ENCODE data around the gene TLE3. TPM values are rescaled to one million over a fixed set of nuclear protein-coding genes. Genes with fewer than 3 reads are reported as not detected.

TLE3 gene
- total and polyA plus RNA-seq, 9 donors, result 17.5 to 70.8 (median 58.9) TPM

DNA sequence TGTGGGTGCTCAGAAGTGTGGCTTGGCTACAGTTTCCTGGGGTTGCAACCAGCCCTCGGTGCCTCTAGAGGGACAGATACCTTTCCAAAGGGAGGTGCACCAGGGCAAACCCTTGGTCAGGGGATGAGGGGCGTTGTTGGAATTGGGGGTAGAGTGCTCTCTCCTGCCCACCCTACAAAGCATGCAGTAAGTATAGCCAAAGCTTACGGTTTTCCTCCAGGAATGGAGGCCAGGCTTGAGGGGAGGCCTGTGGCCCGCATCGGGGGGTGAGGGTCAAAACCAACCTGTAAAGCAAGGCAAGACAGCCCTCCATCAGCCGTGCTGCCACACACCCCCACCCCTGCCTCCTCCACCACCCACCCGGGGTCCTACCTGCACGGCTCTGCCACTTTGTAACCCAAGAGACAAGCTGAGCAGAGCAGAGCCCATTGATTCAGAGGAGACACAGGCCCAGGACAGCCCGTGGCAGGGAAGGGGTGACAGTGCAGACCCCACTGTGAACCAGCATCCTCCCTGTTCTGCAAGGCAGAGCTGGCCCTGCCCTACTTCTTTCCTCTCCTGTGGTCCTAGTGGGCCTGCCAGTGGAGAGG, 41.5 kb downstream of the TLE3 start:
- no peak overlapping the region for H3K27ac ChIP-seq
- H3K27me3 ChIP-seq, result no peaks in the 10 kb centered on the region
- peak in 3 of 5 donors; percentile 11 to 23 (median 13) for DNase-seq
- H3K4me3 ChIP-seq, result no peak overlapping the region
- no peaks in the 10 kb centered on the region for H3K4me1 ChIP-seq (ENCODE audit: insufficient read depth)
- H3K9me3 ChIP-seq, result no peaks in the 10 kb centered on the region
- 88 to 94% (median 92%) methylated on average over 9 of the region's 9 CpGs for WGBS, 3 donors
- H3K36me3 ChIP-seq, result no peaks in the 10 kb centered on the region
- intact Hi-C loops (cut with DNase I), result no loop called here
- TF ChIP-seq, protein P1, sequence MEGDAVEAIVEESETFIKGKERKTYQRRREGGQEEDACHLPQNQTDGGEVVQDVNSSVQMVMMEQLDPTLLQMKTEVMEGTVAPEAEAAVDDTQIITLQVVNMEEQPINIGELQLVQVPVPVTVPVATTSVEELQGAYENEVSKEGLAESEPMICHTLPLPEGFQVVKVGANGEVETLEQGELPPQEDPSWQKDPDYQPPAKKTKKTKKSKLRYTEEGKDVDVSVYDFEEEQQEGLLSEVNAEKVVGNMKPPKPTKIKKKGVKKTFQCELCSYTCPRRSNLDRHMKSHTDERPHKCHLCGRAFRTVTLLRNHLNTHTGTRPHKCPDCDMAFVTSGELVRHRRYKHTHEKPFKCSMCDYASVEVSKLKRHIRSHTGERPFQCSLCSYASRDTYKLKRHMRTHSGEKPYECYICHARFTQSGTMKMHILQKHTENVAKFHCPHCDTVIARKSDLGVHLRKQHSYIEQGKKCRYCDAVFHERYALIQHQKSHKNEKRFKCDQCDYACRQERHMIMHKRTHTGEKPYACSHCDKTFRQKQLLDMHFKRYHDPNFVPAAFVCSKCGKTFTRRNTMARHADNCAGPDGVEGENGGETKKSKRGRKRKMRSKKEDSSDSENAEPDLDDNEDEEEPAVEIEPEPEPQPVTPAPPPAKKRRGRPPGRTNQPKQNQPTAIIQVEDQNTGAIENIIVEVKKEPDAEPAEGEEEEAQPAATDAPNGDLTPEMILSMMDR (IDR thresholded peaks at IDR 0.05), result no peak
- TF ChIP-seq POLR2A (IDR thresholded peaks at IDR 0.05), result no peak
- TF ChIP-seq EP300 (IDR thresholded peaks at IDR 0.05), result no peak

DNA sequence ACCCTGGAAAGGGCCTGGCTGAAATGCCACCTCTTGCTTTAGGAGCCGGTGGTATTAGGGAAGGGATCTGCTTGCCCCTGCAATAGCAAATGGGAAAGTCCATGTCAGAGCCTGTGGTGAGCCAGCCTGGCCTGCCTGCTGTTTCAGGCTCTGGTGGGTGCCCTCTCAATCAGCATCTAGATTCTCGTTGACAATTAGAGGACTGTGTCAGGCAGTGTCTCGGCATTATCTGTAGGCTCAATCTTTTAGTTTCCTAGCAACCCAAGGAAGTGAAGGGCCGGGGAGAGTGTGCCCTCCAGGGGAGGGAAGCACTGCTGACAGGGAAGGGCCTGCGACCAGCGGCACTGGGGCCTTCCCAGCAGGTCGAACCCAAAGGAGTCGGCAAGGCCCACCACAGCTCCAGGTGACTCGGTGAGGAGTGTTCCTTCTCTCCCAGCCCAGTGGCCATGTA, 42.1 kb downstream of the TLE3 start:
- DNase-seq, result peak in 1 of 5 donors; percentile 13
- 76 to 86% (median 80%) methylated on average over 9 of the region's 9 CpGs for WGBS, 3 donors
- Histone ChIP-seq H3K4me1 (ENCODE audit: insufficient read depth) (no peaks in the 10 kb centered on the region), H3K9me3 (no peaks in the 10 kb centered on the region), H3K27ac (no peak overlapping the region), H3K27me3 (no peaks in the 10 kb centered on the region), H3K4me3 (no peak overlapping the region), H3K36me3 (no peaks in the 10 kb centered on the region)
- TF ChIP-seq, protein P1 (IDR thresholded peaks at IDR 0.05), result no peak
- TF ChIP-seq POLR2A (IDR thresholded peaks at IDR 0.05), result no peak
- TF ChIP-seq EP300 (IDR thresholded peaks at IDR 0.05), result no peak
- intact Hi-C loops (cut with DNase I), result no loop called here

DNA sequence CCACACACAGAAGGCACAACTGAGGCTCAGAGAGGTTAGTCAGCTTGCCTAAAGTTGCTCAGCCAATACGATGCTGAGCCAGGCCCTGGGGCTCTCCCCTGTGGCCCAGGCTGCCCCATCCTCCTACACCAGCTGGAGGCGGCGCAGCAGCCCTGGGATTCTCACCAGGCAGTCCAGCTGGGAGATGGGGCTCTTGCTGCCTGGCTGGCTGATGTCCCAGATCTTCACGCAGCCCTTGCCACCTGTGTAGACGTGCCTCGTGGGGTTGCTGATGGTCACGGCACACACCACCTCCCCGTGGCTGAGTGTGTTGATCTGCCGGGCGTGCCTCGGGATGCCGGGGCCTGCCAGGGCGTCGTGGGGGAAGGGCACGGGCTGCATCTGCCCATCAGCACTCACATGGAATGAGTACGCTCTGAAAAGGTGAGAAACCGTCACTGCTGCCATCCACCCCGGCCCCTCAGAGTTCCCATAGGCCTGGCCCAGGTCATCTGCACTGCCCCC, 42.8 kb downstream of the TLE3 start:
- no peaks in the 10 kb centered on the region for H3K36me3 ChIP-seq
- TF ChIP-seq, protein P1 (IDR thresholded peaks at IDR 0.05), result no peak
- TF ChIP-seq POLR2A (IDR thresholded peaks at IDR 0.05) (no peak), EP300 (IDR thresholded peaks at IDR 0.05) (no peak)
- H3K4me1 ChIP-seq (ENCODE audit: insufficient read depth), result no peaks in the 10 kb centered on the region
- 76 to 81% (median 78%) methylated on average over 17 to 18 of the region's 18 CpGs for WGBS, 3 donors
- no peaks in the 10 kb centered on the region for H3K27me3 ChIP-seq
- H3K4me3 ChIP-seq, result no peak overlapping the region
- intact Hi-C loops (cut with DNase I), result no loop called here
- no peaks in the 10 kb centered on the region for H3K9me3 ChIP-seq
- H3K27ac ChIP-seq, result no peak overlapping the region
- peak in 4 of 5 donors; percentile 10 to 33 (median 14) for DNase-seq

DNA sequence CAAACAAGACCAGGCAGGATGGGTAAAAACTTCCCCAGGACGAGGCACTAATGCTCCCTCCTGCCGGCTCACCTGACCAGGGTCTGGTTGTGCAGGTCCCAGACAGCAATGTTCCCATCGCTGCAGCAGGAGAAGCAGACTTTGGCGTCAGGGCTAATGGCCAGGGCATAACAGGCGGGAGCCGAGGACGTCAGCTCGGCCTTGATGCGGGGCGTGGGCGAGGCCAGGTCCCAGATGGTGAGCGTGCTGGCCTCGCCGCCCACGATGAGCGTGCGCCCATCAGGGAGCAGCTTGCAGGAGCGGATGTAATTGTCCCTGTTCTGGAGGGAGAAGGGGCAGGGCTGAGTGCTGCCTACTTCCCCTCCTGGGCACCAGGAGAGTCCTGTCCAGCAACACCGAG, 43.4 kb downstream of the TLE3 start:
- H3K9me3 ChIP-seq, result no peaks in the 10 kb centered on the region
- peak in 4 of 5 donors; percentile 7 to 31 (median 15) for DNase-seq
- H3K36me3 ChIP-seq, result no peaks in the 10 kb centered on the region
- no peaks in the 10 kb centered on the region for H3K27me3 ChIP-seq
- H3K27ac ChIP-seq, result no peak overlapping the region
- H3K4me3 ChIP-seq, result no peak overlapping the region
- H3K4me1 ChIP-seq (ENCODE audit: insufficient read depth), result no peaks in the 10 kb centered on the region
- intact Hi-C loops (cut with DNase I), result no loop called here
- no peak for TF ChIP-seq EP300 (IDR thresholded peaks at IDR 0.05)
- TF ChIP-seq POLR2A (IDR thresholded peaks at IDR 0.05), result no peak
- TF ChIP-seq, protein P1 (IDR thresholded peaks at IDR 0.05), result no peak
- WGBS, 3 donors, result 76 to 93% (median 92%) methylated on average over 19 of the region's 19 CpGs
